SU-DHL-6 (cell line): ENCODE results near the gene ZG16B.

ENCODE experiments used
- CTCF ChIP-seq: fragments of 200-600 bp; sonication (generic); IDR thresholded peaks from one replicate; pipeline ENCODE4 v1.5.1; 2017; ENCODE audit warnings: antibody characterized with exemption, mild to moderate bottlenecking, low read length, moderate library complexity; ENCODE audit not compliant: insufficient read depth, poor library complexity, severe bottlenecking
- EZH2phosphoT487 ChIP-seq: fragments of 200-600 bp; sonication (generic), shearing (Covaris generic); conservative IDR thresholded peaks from 2 replicates; pipeline ENCODE4 v1.6.1; 2018; ENCODE audit warnings: mild to moderate bottlenecking, antibody characterized with exemption, low read length, moderate library complexity, mixed read lengths

- no peak for TF ChIP-seq CTCF
- TF ChIP-seq EZH2phosphoT487, result no peak
These were observed 4.2 kb upstream of the ZG16B start for GRCh38 chr16:2825906-2826305.
